HG03439 (cell line): ENCODE measurements around the gene TAF15.

Experiments used
- ATAC-seq: cut with Tn5 transposase; IDR thresholded peaks from one replicate; pipeline ENCODE4 v1.9.1; 2021; ENCODE audit warnings: mild to moderate bottlenecking, moderate library complexity; ENCODE audit not compliant: unreplicated experiment

The TAF15 gene

DNA sequence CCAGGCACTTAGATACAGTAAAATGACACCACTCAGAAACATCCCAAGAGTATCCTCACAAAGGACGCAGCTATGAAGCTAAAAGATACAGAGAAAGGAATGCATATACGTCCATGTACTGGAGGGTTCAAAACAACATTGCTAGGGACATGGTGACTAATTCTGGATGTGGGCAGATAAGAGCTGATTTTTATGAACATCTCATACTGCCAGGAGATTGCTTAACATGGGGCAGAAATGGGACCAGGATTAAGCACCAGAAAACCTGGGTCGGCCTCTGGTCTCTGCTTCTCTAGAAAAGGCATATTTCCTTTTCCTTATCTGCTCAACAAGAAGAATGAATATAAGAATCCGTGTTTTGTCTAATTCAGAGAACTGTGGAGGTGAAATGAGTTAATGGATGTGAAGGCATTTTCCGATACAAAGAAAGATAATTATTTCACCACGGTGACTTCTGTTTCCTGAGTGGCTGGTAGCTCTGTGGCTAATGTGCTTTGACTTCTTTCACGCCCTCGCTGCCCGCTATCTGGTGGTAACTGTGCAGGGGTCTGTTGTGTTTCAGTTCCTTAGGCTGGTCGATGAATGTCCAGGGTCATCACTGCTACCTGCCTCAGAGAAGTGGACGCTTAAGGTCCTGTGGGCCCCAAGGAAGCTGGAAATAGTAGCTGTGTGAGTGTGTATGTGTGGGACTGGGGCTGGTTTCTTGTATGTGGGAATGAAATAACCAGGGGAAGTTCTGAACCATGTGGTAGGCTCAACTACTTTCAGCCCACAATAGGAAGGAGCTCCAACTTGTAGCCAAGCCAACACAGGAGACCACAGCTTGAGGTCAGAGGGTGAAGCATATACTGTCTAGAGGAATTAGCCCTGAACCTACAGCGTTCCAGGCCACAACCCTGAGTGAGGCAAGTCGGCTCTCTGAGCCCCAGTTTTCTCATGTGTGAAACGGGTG lies 86.6 kb downstream of the TAF15 start:
- no peak for ATAC-seq
